Osteocyte (in vitro differentiated cells): Measurements from ENCODE around the gene NHSL2. TPM values are rescaled to one million over a fixed set of nuclear protein-coding genes. Genes with fewer than 3 reads are reported as not detected.

Experiments
- DNase-seq: peaks from one replicate; pipeline ENCODE4 v3.0.0; 2021; ENCODE audit warnings: mixed read lengths; ENCODE audit not compliant: unreplicated experiment; ENCODE audit errors: extremely low spot score
- H3K27ac Mint-ChIP-seq: one replicate; pipeline ENCODE4 v1.8.0; 2021; ENCODE audit warnings: mild to moderate bottlenecking, mixed read lengths; ENCODE audit not compliant: unreplicated experiment
- H3K27me3 Mint-ChIP-seq: one replicate; pipeline ENCODE4 v1.8.0; 2021; ENCODE audit warnings: mixed read lengths; ENCODE audit not compliant: unreplicated experiment
- H3K36me3 Mint-ChIP-seq: one replicate; pipeline ENCODE4 v1.8.0; 2021; ENCODE audit warnings: mixed read lengths; ENCODE audit not compliant: unreplicated experiment
- H3K4me1 Mint-ChIP-seq: one replicate; pipeline ENCODE4 v1.8.0; 2021; ENCODE audit warnings: mixed read lengths; ENCODE audit not compliant: unreplicated experiment
- H3K4me3 Mint-ChIP-seq: one replicate; pipeline ENCODE4 v1.8.0; 2021; ENCODE audit warnings: mild to moderate bottlenecking, moderate library complexity, mixed read lengths; ENCODE audit not compliant: unreplicated experiment
- H3K9me3 Mint-ChIP-seq: one replicate; pipeline ENCODE4 v1.8.0; 2021; ENCODE audit warnings: mixed read lengths; ENCODE audit not compliant: unreplicated experiment
- total RNA-seq: library from RNA; stranded (reverse); gene quantifications from 2 replicates; pipeline ENCODE4 v1.2.1, GENCODE V29; 2021
- TF ChIP-seq, protein P1 (sequence below): fragments of 200-600 bp; sonication (generic); IDR thresholded peaks from 2 replicates; pipeline ENCODE4 v1.5.0; 2021; ENCODE audit warnings: antibody characterized with exemption, mild to moderate bottlenecking, moderate library complexity

Gene NHSL2
- total RNA-seq, 1 donor from 2014 or later, result 7.3 TPM

- Mint-ChIP-seq H3K4me1 (peaks cover 2% of the 10 kb centered on the region), H3K36me3 (no peaks in the 10 kb centered on the region), H3K27ac (no peak overlapping the region), H3K27me3 (no peaks in the 10 kb centered on the region), H3K9me3 (no peaks in the 10 kb centered on the region), H3K4me3 (no peak overlapping the region)
- DNase-seq, result no peak
- TF ChIP-seq, protein P1, sequence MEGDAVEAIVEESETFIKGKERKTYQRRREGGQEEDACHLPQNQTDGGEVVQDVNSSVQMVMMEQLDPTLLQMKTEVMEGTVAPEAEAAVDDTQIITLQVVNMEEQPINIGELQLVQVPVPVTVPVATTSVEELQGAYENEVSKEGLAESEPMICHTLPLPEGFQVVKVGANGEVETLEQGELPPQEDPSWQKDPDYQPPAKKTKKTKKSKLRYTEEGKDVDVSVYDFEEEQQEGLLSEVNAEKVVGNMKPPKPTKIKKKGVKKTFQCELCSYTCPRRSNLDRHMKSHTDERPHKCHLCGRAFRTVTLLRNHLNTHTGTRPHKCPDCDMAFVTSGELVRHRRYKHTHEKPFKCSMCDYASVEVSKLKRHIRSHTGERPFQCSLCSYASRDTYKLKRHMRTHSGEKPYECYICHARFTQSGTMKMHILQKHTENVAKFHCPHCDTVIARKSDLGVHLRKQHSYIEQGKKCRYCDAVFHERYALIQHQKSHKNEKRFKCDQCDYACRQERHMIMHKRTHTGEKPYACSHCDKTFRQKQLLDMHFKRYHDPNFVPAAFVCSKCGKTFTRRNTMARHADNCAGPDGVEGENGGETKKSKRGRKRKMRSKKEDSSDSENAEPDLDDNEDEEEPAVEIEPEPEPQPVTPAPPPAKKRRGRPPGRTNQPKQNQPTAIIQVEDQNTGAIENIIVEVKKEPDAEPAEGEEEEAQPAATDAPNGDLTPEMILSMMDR, result no peak
These were observed 4.5 kb upstream of the NHSL2 start for GRCh38 chrX:71906144-71906543.

DNA sequence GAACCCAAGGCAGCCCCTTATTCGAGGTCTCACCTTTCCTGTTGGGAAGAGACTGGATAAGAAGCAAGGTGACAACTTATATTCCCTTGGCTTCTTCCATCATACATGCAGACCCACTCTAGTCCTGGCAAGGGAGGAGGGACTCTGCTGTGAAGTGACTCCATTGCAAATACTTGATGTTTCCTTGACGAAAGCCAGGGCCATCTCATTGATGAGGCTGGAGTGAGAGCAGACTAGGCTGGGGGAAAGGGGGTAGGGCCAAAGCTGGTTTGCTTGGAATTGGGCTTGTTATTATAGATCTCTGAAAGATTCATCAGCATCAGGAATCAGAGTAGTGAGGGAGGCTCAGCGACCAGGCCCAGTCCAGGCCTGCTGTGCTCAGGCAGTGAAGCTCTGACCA lies 2.3 kb upstream of the NHSL2 start:
- peaks cover 7% of the 10 kb centered on the region for H3K4me1 Mint-ChIP-seq
- no peak overlapping the region for H3K4me3 Mint-ChIP-seq
- H3K27me3 Mint-ChIP-seq, result no peaks in the 10 kb centered on the region
- H3K36me3 Mint-ChIP-seq, result no peaks in the 10 kb centered on the region
- no peak overlapping the region for H3K27ac Mint-ChIP-seq
- no peaks in the 10 kb centered on the region for H3K9me3 Mint-ChIP-seq
- no peak for DNase-seq
- TF ChIP-seq, protein P1, result no peak

DNA sequence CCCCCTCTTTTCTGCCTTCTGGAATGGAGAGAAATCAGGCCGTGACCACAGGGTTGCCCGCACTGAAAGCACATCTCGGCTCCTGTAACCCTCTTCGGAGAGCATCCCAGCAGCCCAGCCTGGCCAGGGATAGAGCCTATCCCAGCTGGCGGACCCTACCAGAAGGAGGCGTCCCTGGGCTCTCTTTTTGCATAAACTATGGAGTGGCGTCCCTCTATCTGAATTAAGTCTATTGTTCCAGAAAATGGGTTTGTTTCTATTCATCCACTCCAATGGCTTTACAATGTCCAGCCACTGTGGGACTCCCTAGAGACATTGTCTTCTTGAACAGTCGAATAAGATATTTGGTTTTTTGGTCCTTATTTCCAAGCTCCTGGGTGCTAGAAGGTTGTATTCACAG lies 689 bp upstream of the NHSL2 start:
- no peaks in the 10 kb centered on the region for H3K9me3 Mint-ChIP-seq
- H3K4me3 Mint-ChIP-seq, result peak overlapping the region; percentile 75
- no peaks in the 10 kb centered on the region for H3K27me3 Mint-ChIP-seq
- DNase-seq, result no peak
- H3K27ac Mint-ChIP-seq, result no peak overlapping the region
- TF ChIP-seq, protein P1, result peak; percentile 53
- peaks cover 9% of the 10 kb centered on the region for H3K4me1 Mint-ChIP-seq
- H3K36me3 Mint-ChIP-seq, result no peaks in the 10 kb centered on the region

DNA sequence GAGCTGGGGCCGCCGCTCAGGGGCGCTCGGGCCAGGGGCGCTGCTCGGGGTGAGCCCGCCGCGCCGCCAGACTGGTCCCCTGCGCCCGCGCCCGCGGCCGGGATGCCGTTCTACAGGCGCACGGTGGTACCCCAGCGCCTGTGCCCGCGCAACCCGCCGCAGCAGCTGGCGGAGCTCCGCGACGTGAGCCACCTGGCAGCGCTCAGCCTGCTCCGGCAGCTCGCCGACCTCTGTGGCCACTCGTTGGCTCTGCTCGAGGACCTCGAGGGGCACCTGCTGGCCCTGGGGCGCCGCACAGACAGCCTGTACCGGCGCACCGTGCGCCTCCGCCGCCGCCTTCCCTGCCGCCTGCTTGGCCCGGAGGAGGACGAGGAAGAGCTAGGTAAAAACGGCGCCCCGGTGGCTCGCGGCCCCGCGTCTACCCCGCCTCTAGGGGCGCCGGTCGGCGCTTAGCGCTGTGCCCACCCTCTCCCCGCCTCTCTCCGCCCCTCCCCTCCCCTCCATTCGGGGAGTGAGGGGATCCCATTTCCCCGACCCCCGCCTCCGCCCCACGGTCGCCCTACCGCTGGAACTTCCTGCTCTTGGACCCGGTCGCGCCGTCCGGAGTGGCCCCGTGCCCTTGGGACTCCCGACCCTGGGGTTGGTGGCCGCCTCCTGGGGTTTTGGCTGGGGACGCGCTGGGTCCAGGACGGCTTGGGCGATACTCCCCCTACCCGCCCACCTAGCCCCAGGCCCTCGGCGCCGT lies 513 bp downstream of the NHSL2 start:
- TF ChIP-seq, protein P1, result peak; percentile 58
- peak overlapping the region; percentile 64 for H3K4me3 Mint-ChIP-seq
- H3K27ac Mint-ChIP-seq, result no peak overlapping the region
- DNase-seq, result no peak
- no peaks in the 10 kb centered on the region for H3K9me3 Mint-ChIP-seq
- no peaks in the 10 kb centered on the region for H3K36me3 Mint-ChIP-seq
- no peaks in the 10 kb centered on the region for H3K27me3 Mint-ChIP-seq
- H3K4me1 Mint-ChIP-seq, result peaks cover 9% of the 10 kb centered on the region

DNA sequence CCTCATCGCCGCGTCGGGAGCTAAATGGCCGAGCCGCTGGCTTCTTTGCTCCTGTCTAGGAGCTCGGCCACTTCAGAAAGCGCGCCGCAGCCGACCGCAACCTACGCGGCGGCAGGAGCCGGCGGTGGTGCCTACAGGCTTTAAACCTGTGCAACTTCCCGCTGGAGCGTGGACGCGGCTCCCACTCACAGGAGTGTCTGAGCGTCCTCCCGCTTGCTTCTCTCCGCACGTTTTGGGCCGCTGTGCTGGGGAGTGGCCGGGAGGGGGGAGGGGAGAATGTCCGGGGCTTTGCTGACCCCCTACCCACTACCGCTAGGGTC lies 1.0 kb downstream of the NHSL2 start:
- Mint-ChIP-seq H3K27ac (no peak overlapping the region), H3K4me3 (peak overlapping the region; percentile 64), H3K36me3 (no peaks in the 10 kb centered on the region), H3K4me1 (peaks cover 9% of the 10 kb centered on the region), H3K27me3 (no peaks in the 10 kb centered on the region), H3K9me3 (no peaks in the 10 kb centered on the region)
- DNase-seq, result no peak
- TF ChIP-seq, protein P1, result no peak
